H1 (cell line): Measurements from ENCODE around the gene S100A13. TPM values are rescaled to one million over a fixed set of nuclear protein-coding genes. Genes with fewer than 3 reads are reported as not detected.

Experiments
- CTCF ChIA-PET: fragments of 300-600 bp; sonication (Branson Sonifier 250); formaldehyde crosslinking; loops from one replicate; lab custom pipeline; 2021; ENCODE audit not compliant: partially characterized antibody; lab: Charles Lee
- POLR2A ChIA-PET: fragments of 300-600 bp; sonication (Branson Sonifier 250); formaldehyde crosslinking; loops from one replicate; lab custom pipeline; 2021; ENCODE audit warnings: inconsistent platforms; ENCODE audit not compliant: partially characterized antibody; lab: Charles Lee
- DNase-seq, 2 experiments: peaks; one replicate each; pipeline versions ENCODE4 v3.0.0 to v3.0.0-alpha.2; 2010 to 2022; ENCODE audit warnings: low spot score in 2 of 2, low read depth in 1 of 2, mixed read lengths in 1 of 2
- FAIRE-seq: peaks from 2 replicates; lab custom pipeline; 2011; peaks lifted over from hg19 to GRCh38; lab: Jason Lieb, UNC
- H2AFZ ChIP-seq: 2 replicates; pipeline ENCODE4 v1.8.1; 2012; ENCODE audit warnings: low read length, inconsistent platforms
- H2AK5ac ChIP-seq: 2 replicates; pipeline ENCODE4 v1.6.1; 2013; ENCODE audit warnings: low read depth, low read length
- H2BK120ac ChIP-seq: replicated peaks from 2 replicates; pipeline ENCODE3; 2013; ENCODE audit warnings: low read depth, low read length, inconsistent platforms
- H2BK12ac ChIP-seq: 2 replicates; pipeline ENCODE4 v1.6.1; 2013; ENCODE audit warnings: low read depth, low read length
- H2BK15ac ChIP-seq: 2 replicates; pipeline ENCODE4 v1.6.1; 2013; ENCODE audit warnings: low read length
- H2BK20ac ChIP-seq: 2 replicates; pipeline ENCODE4 v1.6.1; 2013; ENCODE audit warnings: low read length
- H2BK5ac ChIP-seq: 2 replicates; pipeline ENCODE4 v1.6.1; 2013; ENCODE audit warnings: low read depth, low read length
- H3K14ac ChIP-seq: 2 replicates; pipeline ENCODE4 v1.6.1; 2013; ENCODE audit warnings: inconsistent platforms; ENCODE audit not compliant: insufficient read length
- H3K18ac ChIP-seq: 2 replicates; pipeline ENCODE4 v1.6.1; 2013; ENCODE audit warnings: low read length; ENCODE audit errors: extremely low read depth
- H3K23ac ChIP-seq: 2 replicates; pipeline ENCODE4 v1.6.1; 2013; ENCODE audit warnings: inconsistent platforms; ENCODE audit not compliant: insufficient read length
- H3K23me2 ChIP-seq: 2 replicates; pipeline ENCODE4 v1.6.1; 2013; ENCODE audit warnings: low read depth, low read length
- H3K27ac ChIP-seq: 2 replicates; pipeline ENCODE4 v1.6.1; 2011; ENCODE audit warnings: low read depth, low read length, inconsistent platforms
- H3K27me3 ChIP-seq, 4 experiments: replicated peaks in 1 of 4; 1 replicate in 1 of 4; 2 replicates in 3 of 4; pipeline versions ENCODE4 v1.6.1 to v1.8.1; 2011 to 2013; ENCODE audit warnings: low read length in 3 of 4, mild to moderate bottlenecking in 3 of 4, inconsistent platforms in 2 of 4, mixed read lengths in 2 of 4, moderate library complexity in 1 of 4; ENCODE audit not compliant: control insufficient read depth in 3 of 4, insufficient read depth in 3 of 4; ENCODE audit errors: extremely low read depth in 1 of 4
- H3K36me3 ChIP-seq, 4 experiments: 2 replicates each; pipeline versions ENCODE4 v1.6.1 to v1.8.1; 2011 to 2013; ENCODE audit warnings: mild to moderate bottlenecking in 4 of 4, low read length in 3 of 4, moderate library complexity in 2 of 4, control low read depth in 1 of 4, inconsistent platforms in 1 of 4; ENCODE audit not compliant: insufficient read depth in 4 of 4, control insufficient read depth in 2 of 4
- H3K4ac ChIP-seq: replicated peaks from 2 replicates; pipeline ENCODE3; 2013; ENCODE audit warnings: low read length, low read depth, mixed read lengths, inconsistent platforms; ENCODE audit not compliant: insufficient read length
- H3K4me1 ChIP-seq, 4 experiments: replicated peaks in 1 of 4; 1 replicate in 1 of 4; 2 replicates in 3 of 4; pipeline versions ENCODE4 v1.6.1 to v1.8.1; 2011 to 2013; ENCODE audit warnings: low read length in 3 of 4, inconsistent platforms in 2 of 4, mixed read lengths in 1 of 4; ENCODE audit not compliant: insufficient read depth in 4 of 4, control insufficient read depth in 3 of 4
- H3K4me2 ChIP-seq, 2 experiments: 2 replicates each; pipeline versions ENCODE4 v1.6.1 to v1.8.1; 2011 to 2013; ENCODE audit warnings: low read depth in 2 of 2, low read length in 2 of 2, control low read depth in 1 of 2, inconsistent platforms in 1 of 2, mild to moderate bottlenecking in 1 of 2; ENCODE audit not compliant: insufficient read depth in 1 of 2
- H3K4me3 ChIP-seq, 4 experiments: fragments of 200-600, 300-600 bp in 1 of 4; sonication (generic), shearing (Covaris generic), sonication (Bioruptor Twin) in 1 of 4; 2 replicates each; pipeline versions ENCODE4 v1.5.1 to v1.8.1; 2011 to 2016; ENCODE audit warnings: low read length in 4 of 4, low read depth in 3 of 4, control low read depth in 2 of 4, inconsistent platforms in 2 of 4, mild to moderate bottlenecking in 2 of 4, mixed read lengths in 1 of 4, moderate library complexity in 1 of 4; ENCODE audit not compliant: insufficient read depth in 2 of 4; ENCODE audit errors: extremely low read depth in 1 of 4
- H3K56ac ChIP-seq: replicated peaks from 2 replicates; pipeline ENCODE3; 2013; ENCODE audit warnings: low read depth, mild to moderate bottlenecking, mixed read lengths, low read length, inconsistent platforms; ENCODE audit not compliant: insufficient read length
- H3K79me1 ChIP-seq: 2 replicates; pipeline ENCODE4 v1.6.1; 2013; ENCODE audit warnings: low read depth, low read length, control low read depth
- H3K79me2 ChIP-seq, 2 experiments: 2 replicates each; pipeline versions ENCODE4 v1.6.1 to v1.8.1; 2012 to 2013; ENCODE audit warnings: low read length in 2 of 2, mild to moderate bottlenecking in 2 of 2, inconsistent platforms in 1 of 2; ENCODE audit not compliant: insufficient read depth in 2 of 2, control insufficient read depth in 1 of 2
- H3K9ac ChIP-seq, 4 experiments: replicated peaks in 1 of 4; 1 replicate in 1 of 4; 2 replicates in 3 of 4; pipeline versions ENCODE4 v1.6.1 to v1.8.1; 2011 to 2013; ENCODE audit warnings: low read depth in 3 of 4, low read length in 3 of 4, control low read depth in 2 of 4, mild to moderate bottlenecking in 2 of 4, moderate library complexity in 2 of 4, inconsistent platforms in 1 of 4; ENCODE audit errors: extremely low read depth in 1 of 4
- H3K9me3 ChIP-seq, 2 experiments: 2 replicates each; pipeline versions ENCODE4 v1.6.1 to v1.8.1; 2012 to 2013; ENCODE audit warnings: mild to moderate bottlenecking in 2 of 2, moderate library complexity in 2 of 2, control low read depth in 1 of 2, inconsistent platforms in 1 of 2, low read depth in 1 of 2, low read length in 1 of 2, mixed read lengths in 1 of 2; ENCODE audit not compliant: insufficient read depth in 2 of 2
- H4K20me1 ChIP-seq, 2 experiments: replicated peaks in 1 of 2; 2 replicates each; pipeline versions ENCODE3 to v1.8.1; 2011 to 2013; ENCODE audit warnings: inconsistent platforms in 2 of 2, low read length in 2 of 2, mild to moderate bottlenecking in 1 of 2; ENCODE audit not compliant: insufficient read depth in 2 of 2, control insufficient read depth in 1 of 2
- H4K5ac ChIP-seq: 2 replicates; pipeline ENCODE4 v1.6.1; 2013; ENCODE audit warnings: low read length, low read depth, mixed read lengths, inconsistent platforms; ENCODE audit not compliant: insufficient read length
- H4K8ac ChIP-seq: 2 replicates; pipeline ENCODE4 v1.8.0; 2013; ENCODE audit warnings: mild to moderate bottlenecking, moderate library complexity, low read length, inconsistent platforms; ENCODE audit not compliant: insufficient read depth; ENCODE audit errors: extremely low read depth
- H4K91ac ChIP-seq: replicated peaks from 2 replicates; pipeline ENCODE3; 2013; ENCODE audit warnings: low read length, mixed read lengths, inconsistent platforms; ENCODE audit not compliant: insufficient read length
- FOSL1 ChIP-seq: IDR thresholded peaks from 2 replicates; pipeline ENCODE4 v1.6.1; 2011; ENCODE audit warnings: mild to moderate bottlenecking, low read depth, low read length, moderate library complexity; ENCODE audit not compliant: insufficient read depth
- POLR2A ChIP-seq, 2 experiments: IDR thresholded peaks; 1 replicate in 1 of 2; 2 replicates in 1 of 2; pipeline ENCODE4 v1.6.1; 2011; ENCODE audit warnings: low read depth in 2 of 2, low read length in 2 of 2, mild to moderate bottlenecking in 2 of 2; ENCODE audit errors: control extremely low read depth in 1 of 2
- POLR2AphosphoS5 ChIP-seq: IDR thresholded peaks from 2 replicates; pipeline ENCODE4 v1.6.1; 2011; ENCODE audit warnings: low read depth, low read length
- WGBS, 2 experiments: shearing (Covaris generic) in 1 of 2; methylation state at CpG; one replicate each; pipeline versions ENCODE4 v1.1.6 to v1.1.7; 2013 to 2015; ENCODE audit warnings: low lambda C conversion rate in 2 of 2, mixed read lengths in 2 of 2, inconsistent platforms in 1 of 2, low coverage in 1 of 2, missing lambda C conversion rate in 1 of 2; ENCODE audit not compliant: insufficient replicate concordance in 2 of 2, insufficient coverage in 1 of 2, insufficient read length in 1 of 2; ENCODE audit errors: extremely low coverage in 1 of 2, missing lambda C conversion rate in 1 of 2; 5-methylcytosine and 5-hydroxymethylcytosine counted together
- polyA plus RNA-seq, 7 experiments: library from polyadenylated mRNA; depleted of rRNA in 3 of 7; stranded (reverse) in 5 of 7; unstranded in 2 of 7; fragments of >200 nt in 5 of 7; fragments of 200-250 nt in 2 of 7; gene quantifications; 1 replicate in 5 of 7; 2 replicates in 1 of 7; 4 replicates in 1 of 7; pipeline versions ENCODE4 v1.2.1 to v1.2.3, GENCODE V29; 2011 to 2013; ENCODE audit warnings: missing spikeins in 2 of 7, mixed read lengths in 2 of 7
- total RNA-seq: library from RNA; stranded (reverse); fragmentation: NEBNext Ultra II Directional; extraction: Animal tissue kit (Norgen Biotek cat#: 25700); gene quantifications from 2 replicates; pipeline ENCODE4 v1.2.1, GENCODE V29; 2021

Gene S100A13
- total and polyA plus RNA-seq, 2 of the 8 experiments (the other 6 are each of a cell fraction or from before 2014, with no cell fraction given): 63.6 to 127 TPM

- Histone ChIP-seq H3K9ac (no peak overlapping the region), H3K18ac (no peak overlapping the region), H2BK120ac (no peak overlapping the region), H2AK5ac (no peak overlapping the region), H2BK5ac (no peak overlapping the region), H4K8ac (no peak overlapping the region), H3K4me3 (no peak overlapping the region), H3K27me3 (no peaks in the 10 kb centered on the region), H4K20me1 (peaks cover 4 to 8% of the 10 kb centered on the region in 2 experiments), H2BK12ac (no peak overlapping the region), H3K36me3 (peaks cover 63 to 99% (median 89%) of the 10 kb centered on the region in 4 experiments), H2BK20ac (no peak overlapping the region), H3K79me2 (peaks cover 0 to 32% of the 10 kb centered on the region in 2 experiments; a peak in 2 of 4 replicates), H3K23me2 (no peaks in the 10 kb centered on the region), H4K5ac (no peak overlapping the region), H2BK15ac (no peak overlapping the region), H3K4ac (no peak overlapping the region), H3K9me3 (no peaks in the 10 kb centered on the region), H3K23ac (no peak overlapping the region), H3K14ac (no peak overlapping the region), H2AFZ (no peak overlapping the region), H3K4me2 (no peak overlapping the region), H4K91ac (no peak overlapping the region), H3K4me1 (no peaks in the 10 kb centered on the region), H3K79me1 (no peaks in the 10 kb centered on the region), H3K56ac (no peak overlapping the region), H3K27ac (no peak overlapping the region)
- no peak for TF ChIP-seq FOSL1
- peak in 1 of 2 experiments; percentile 36; a peak in 1 of 3 replicates for TF ChIP-seq POLR2A (IDR thresholded peaks at IDR 0.05; ENCODE audit: control extremely low read depth in 1 of 2, low read depth in 2 of 2, low read length in 2 of 2)
- TF ChIP-seq POLR2AphosphoS5: peak; percentile 52
- ChIA-PET CTCF (interaction anchor here (1.4 to 5.4 kb wide), 2 partner anchors 12 to 68 kb away, joined by 4 to 28 read pairs; partner anchors contain the start of genes S100A1 and S100A13), POLR2A (interaction anchor here (0.9 to 16.2 kb wide), 6 partner anchors 8 to 77 kb away, joined by 3 to 343 read pairs (median 6); partner anchors contain the start of genes ILF2, S100A1, S100A13 and SNAPIN)
- FAIRE-seq: no peak
- 87% methylated on average over 6 of the region's 6 CpGs; no CpG with 5 or more reads in 1 of the 2 experiments for WGBS, 2 experiments
- no peak for DNase-seq
These were observed 13.6 kb upstream of the S100A13 start for GRCh38 chr1:153640861-153641260.
